H1 (cell line): Measurements from ENCODE around the gene CC2D1A.

Source experiments
- ASH2L ChIP-seq: fragments of 200-600, 300-600 bp; sonication (generic); IDR thresholded peaks from one replicate; pipeline ENCODE4 v1.7.1; 2017; ENCODE audit warnings: low read length
- CHD2 ChIP-seq: IDR thresholded peaks from 2 replicates; pipeline ENCODE4 v1.6.1; 2012; ENCODE audit warnings: low read length, improper control_type of control experiment
- CTCF ChIP-seq, 3 experiments: IDR thresholded peaks; 1 replicate in 2 of 3; 2 replicates in 1 of 3; pipeline versions ENCODE4 v1.5.1 to v1.6.1; 2011; ENCODE audit warnings: low read length in 3 of 3, mild to moderate bottlenecking in 3 of 3, inconsistent platforms in 2 of 3, low read depth in 1 of 3, moderate library complexity in 1 of 3; ENCODE audit not compliant: insufficient read depth in 1 of 3; ENCODE audit errors: control extremely low read depth in 1 of 3
- KDM5A ChIP-seq: fragments of 200-600 bp; IDR thresholded peaks from 2 replicates; pipeline ENCODE4 v1.7.1; 2012; ENCODE audit warnings: mild to moderate bottlenecking, low read length, inconsistent platforms, mixed read lengths
- POLR2A ChIP-seq, 2 experiments: IDR thresholded peaks; 1 replicate in 1 of 2; 2 replicates in 1 of 2; pipeline ENCODE4 v1.6.1; 2011; ENCODE audit warnings: low read depth in 2 of 2, low read length in 2 of 2, mild to moderate bottlenecking in 2 of 2; ENCODE audit errors: control extremely low read depth in 1 of 2
- POLR2AphosphoS5 ChIP-seq: IDR thresholded peaks from 2 replicates; pipeline ENCODE4 v1.6.1; 2011; ENCODE audit warnings: low read depth, low read length
- RFX5 ChIP-seq: IDR thresholded peaks from 2 replicates; pipeline ENCODE4 v1.6.1; 2011; ENCODE audit warnings: low read depth, low read length, improper control_type of control experiment, borderline replicate concordance
- SP1 ChIP-seq: IDR thresholded peaks from 2 replicates; pipeline ENCODE4 v1.6.1; 2011; ENCODE audit warnings: low read depth, low read length
- TEAD4 ChIP-seq: IDR thresholded peaks from 2 replicates; pipeline ENCODE4 v1.6.1; 2012; ENCODE audit warnings: low read depth, low read length, inconsistent platforms, mixed read lengths

GRCh38 chr19:13958043-13958442 is 52.0 kb downstream of the CC2D1A start:
- TF ChIP-seq SP1 (no peak), CTCF (IDR thresholded peaks at IDR 0.05; ENCODE audit: control extremely low read depth in 1 of 3, insufficient read depth in 1 of 3, low read depth in 1 of 3, low read length in 3 of 3) (no peak), POLR2AphosphoS5 (no peak), CHD2 (no peak), RFX5 (no peak), ASH2L (no peak), KDM5A (no peak), TEAD4 (no peak), POLR2A (IDR thresholded peaks at IDR 0.05; ENCODE audit: control extremely low read depth in 1 of 2, low read depth in 2 of 2, low read length in 2 of 2) (no peak)
